ENCODE data around the gene SUGP2. TPM values are rescaled to one million over a fixed set of nuclear protein-coding genes. Genes with fewer than 3 reads are reported as not detected.

The SUGP2 gene
- total RNA-seq, 2 donors from 2014 or later, result 44.1 to 55.3 TPM

DNA sequence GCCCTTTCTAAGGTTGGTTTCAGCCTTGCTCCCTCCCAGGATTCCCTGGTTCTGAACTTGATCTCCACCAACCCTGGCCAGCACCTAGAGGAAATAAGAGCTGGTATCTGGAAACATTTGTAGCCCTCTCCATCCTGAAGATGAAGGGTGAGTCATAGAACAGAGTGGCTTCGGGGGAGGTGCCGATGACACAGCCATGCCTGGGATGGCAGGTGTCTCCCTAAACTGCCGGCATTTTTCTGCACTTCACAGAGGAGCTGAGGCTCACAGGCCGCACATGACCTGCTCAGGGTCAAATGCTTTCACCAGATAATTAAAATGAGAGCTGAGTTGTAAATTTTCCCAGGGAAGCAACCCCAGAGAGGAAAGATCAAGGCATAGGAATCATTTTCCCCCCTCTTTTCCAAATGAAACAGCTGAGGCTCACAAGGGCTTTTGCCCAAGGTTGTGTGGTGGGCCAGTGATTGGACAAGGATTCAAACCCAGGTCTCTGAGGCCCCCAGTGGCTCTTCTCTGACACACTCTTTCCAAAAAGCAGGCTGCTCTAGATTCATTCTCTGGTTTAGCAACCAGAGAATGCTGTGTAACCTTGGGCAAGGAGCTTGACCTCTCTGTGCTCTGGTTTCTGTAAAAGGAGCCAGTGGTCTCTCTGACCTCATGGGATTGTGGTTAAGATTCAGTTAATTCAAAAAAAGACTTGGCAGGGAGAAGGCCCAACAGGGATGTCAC is 29.3 kb upstream of the SUGP2 start:
- H3K36me3 ChIP-seq, result no peaks in the 10 kb centered on the region
- peak overlapping the region; percentile 39 for H3K4me3 ChIP-seq
- peak overlapping the region; percentile 52 to 54 for H3K9ac ChIP-seq (ENCODE audit: low read depth in 2 of 2, low read length in 2 of 2)
- H3K4me1 ChIP-seq, result peaks cover 6% of the 10 kb centered on the region
- H3K27ac ChIP-seq, result no peak overlapping the region
- DNase-seq, result no peak
- TF ChIP-seq, protein P1, sequence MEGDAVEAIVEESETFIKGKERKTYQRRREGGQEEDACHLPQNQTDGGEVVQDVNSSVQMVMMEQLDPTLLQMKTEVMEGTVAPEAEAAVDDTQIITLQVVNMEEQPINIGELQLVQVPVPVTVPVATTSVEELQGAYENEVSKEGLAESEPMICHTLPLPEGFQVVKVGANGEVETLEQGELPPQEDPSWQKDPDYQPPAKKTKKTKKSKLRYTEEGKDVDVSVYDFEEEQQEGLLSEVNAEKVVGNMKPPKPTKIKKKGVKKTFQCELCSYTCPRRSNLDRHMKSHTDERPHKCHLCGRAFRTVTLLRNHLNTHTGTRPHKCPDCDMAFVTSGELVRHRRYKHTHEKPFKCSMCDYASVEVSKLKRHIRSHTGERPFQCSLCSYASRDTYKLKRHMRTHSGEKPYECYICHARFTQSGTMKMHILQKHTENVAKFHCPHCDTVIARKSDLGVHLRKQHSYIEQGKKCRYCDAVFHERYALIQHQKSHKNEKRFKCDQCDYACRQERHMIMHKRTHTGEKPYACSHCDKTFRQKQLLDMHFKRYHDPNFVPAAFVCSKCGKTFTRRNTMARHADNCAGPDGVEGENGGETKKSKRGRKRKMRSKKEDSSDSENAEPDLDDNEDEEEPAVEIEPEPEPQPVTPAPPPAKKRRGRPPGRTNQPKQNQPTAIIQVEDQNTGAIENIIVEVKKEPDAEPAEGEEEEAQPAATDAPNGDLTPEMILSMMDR (IDR thresholded peaks at IDR 0.05), result no peak
- intact Hi-C loops (cut with DNase I), result no loop called here
- no peaks in the 10 kb centered on the region for H3K27me3 ChIP-seq
- H3K9me3 ChIP-seq, result no peaks in the 10 kb centered on the region

DNA sequence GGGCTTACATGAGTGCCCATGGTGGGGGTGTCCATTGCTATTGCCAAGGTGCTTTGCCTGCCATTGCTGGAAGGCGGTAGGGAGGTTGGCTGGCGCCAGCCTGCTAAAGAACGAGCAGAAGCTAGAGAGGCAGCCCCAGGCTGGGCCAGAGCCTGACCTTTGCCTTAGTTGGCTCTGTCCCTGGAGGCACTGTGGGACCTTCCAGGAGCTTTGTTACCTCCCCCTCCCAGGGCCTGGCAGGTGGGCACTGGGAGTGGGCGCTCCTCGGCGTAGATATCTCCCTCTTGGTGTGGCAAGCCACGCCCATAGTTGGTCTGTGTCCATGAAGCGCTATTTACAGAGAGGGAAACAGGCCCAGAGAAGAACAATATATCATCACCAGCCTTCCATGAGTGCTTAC is 28.2 kb upstream of the SUGP2 start:
- H3K36me3 ChIP-seq, result no peaks in the 10 kb centered on the region
- peak overlapping the region in 1 of 2 donors; percentile 10 for H3K9ac ChIP-seq (ENCODE audit: low read depth in 2 of 2, low read length in 2 of 2)
- H3K27me3 ChIP-seq, result no peaks in the 10 kb centered on the region
- H3K4me3 ChIP-seq, result no peak overlapping the region
- DNase-seq, result no peak
- no peak overlapping the region for H3K27ac ChIP-seq
- TF ChIP-seq, protein P1 (IDR thresholded peaks at IDR 0.05), result no peak
- H3K9me3 ChIP-seq, result no peaks in the 10 kb centered on the region
- intact Hi-C loops (cut with DNase I), result no loop called here
- H3K4me1 ChIP-seq, result peaks cover 6% of the 10 kb centered on the region

DNA sequence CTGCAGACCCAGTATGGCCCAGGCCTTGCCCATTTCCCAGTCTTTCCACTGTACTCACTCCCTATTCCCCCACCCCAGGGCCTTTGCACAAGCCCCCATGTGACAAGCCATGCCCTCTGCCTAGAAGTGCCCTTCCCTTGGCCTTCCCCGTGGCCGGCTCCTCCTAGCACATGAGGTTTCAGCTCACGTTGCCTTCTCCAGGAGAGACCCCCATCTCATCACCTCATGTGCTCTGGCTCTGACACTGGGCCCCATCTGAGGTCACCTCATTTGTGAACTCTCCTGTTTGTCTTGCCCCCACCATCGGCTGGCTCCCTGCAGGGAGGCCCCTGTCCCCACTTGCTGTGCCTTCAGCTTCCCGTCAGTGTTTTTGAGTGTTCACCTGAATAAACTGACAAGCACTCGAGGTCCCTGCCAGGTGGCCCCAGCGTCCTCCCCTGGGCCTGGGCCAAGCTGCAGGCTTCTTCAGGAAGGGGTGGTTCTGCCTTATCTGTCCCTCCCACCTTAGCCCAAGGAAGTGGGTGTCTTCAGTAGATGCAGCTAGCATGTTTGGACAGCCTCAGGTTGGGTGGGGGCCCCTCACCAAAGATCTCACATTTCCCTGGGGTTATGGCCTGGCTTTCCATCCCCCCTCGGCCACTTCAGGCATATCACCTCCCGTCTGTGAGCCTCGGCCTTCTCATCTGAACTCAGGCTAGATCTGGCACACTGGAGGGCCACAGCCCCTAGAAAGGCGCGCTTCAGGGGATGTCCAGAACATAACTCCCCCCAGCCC is 26.7 kb upstream of the SUGP2 start:
- intact Hi-C loops (cut with DNase I), result no loop called here
- TF ChIP-seq, protein P1 (IDR thresholded peaks at IDR 0.05), result no peak
- no peaks in the 10 kb centered on the region for H3K9me3 ChIP-seq
- H3K27ac ChIP-seq, result no peak overlapping the region
- DNase-seq, result no peak
- no peak overlapping the region for H3K4me3 ChIP-seq
- no peak overlapping the region for H3K9ac ChIP-seq (ENCODE audit: low read depth in 2 of 2, low read length in 2 of 2)
- peaks cover under 1% of the 10 kb centered on the region for H3K36me3 ChIP-seq
- no peaks in the 10 kb centered on the region for H3K27me3 ChIP-seq
- peaks cover 3% of the 10 kb centered on the region for H3K4me1 ChIP-seq

DNA sequence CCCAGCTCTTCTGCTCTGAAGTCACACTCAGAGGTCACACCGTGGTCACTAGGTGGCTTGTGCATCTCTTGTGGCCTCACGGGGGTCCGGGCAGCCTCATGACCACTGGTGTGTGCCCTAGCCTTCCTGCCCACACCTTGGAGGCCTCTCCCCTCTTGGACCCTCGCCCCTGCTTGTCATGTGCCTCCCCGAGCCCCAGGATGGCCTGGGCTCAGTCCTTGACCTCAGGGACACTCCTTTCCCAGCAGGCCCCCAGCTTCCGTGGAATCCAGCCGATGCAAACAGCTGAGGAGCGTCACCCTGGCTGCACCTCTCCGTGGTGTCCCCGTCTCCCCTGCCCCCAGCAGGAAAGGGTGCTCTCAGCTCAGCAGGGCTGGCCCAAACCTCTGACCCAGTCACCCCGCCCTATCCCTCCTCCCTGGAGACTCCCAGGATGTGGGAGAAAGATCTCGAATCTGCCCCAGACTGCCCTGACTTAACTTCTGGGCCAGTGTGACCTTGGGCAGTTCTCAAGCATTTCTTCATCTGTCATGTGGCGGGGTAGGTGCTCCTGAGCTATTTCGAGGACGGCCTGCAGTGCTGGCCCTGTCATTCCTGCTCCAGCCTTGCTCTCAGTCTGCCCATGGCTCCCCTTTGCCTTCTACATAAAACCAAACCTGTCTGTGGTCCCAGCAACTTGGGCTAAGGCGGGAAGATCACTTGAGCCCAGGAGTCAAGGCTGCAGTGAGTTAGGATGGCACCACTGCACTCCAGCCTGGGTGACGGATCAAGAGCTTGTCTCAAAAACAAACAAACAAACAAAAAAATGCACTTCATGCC is 25.9 kb upstream of the SUGP2 start:
- intact Hi-C loops (cut with DNase I), result no loop called here
- no peaks in the 10 kb centered on the region for H3K4me1 ChIP-seq
- no peak overlapping the region for H3K9ac ChIP-seq (ENCODE audit: low read depth in 2 of 2, low read length in 2 of 2)
- peaks cover 9% of the 10 kb centered on the region for H3K36me3 ChIP-seq
- H3K9me3 ChIP-seq, result no peaks in the 10 kb centered on the region
- H3K27me3 ChIP-seq, result no peaks in the 10 kb centered on the region
- H3K27ac ChIP-seq, result no peak overlapping the region
- H3K4me3 ChIP-seq, result no peak overlapping the region
- TF ChIP-seq, protein P1 (IDR thresholded peaks at IDR 0.05), result no peak
- no peak for DNase-seq

DNA sequence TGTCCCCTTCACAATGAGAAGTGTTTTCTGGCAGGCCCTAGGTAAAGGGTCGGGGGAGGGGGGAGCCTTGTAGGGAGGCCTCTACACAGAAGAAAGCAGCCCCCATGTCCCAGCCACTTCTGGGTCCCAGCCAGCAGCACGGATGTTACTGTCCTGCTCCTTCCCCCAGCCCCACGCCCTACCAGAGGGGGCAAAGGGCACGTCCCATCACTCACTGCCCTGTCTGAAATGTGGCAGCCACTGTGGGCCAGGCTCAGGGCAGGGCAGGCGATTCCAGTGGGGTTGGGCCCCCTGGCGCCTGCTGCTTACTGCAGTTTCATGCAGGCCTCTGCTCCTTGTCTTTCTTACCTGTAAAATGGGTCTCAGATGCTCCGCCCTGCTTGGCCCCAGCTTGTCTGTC is 24.4 kb upstream of the SUGP2 start:
- H3K36me3 ChIP-seq, result peaks cover 10% of the 10 kb centered on the region
- H3K4me3 ChIP-seq, result no peak overlapping the region
- DNase-seq, result no peak
- intact Hi-C loops (cut with DNase I), result no loop called here
- no peak overlapping the region for H3K27ac ChIP-seq
- TF ChIP-seq, protein P1 (IDR thresholded peaks at IDR 0.05), result no peak
- no peaks in the 10 kb centered on the region for H3K4me1 ChIP-seq
- H3K9me3 ChIP-seq, result no peaks in the 10 kb centered on the region
- no peaks in the 10 kb centered on the region for H3K27me3 ChIP-seq
- no peak overlapping the region for H3K9ac ChIP-seq (ENCODE audit: low read depth in 2 of 2, low read length in 2 of 2)
